ENCODE data around the gene NAALADL2. TPM values are rescaled to one million over a fixed set of nuclear protein-coding genes. Genes with fewer than 3 reads are reported as not detected.

Gene NAALADL2
- total RNA-seq, 1 donor = 13.4 TPM

DNA sequence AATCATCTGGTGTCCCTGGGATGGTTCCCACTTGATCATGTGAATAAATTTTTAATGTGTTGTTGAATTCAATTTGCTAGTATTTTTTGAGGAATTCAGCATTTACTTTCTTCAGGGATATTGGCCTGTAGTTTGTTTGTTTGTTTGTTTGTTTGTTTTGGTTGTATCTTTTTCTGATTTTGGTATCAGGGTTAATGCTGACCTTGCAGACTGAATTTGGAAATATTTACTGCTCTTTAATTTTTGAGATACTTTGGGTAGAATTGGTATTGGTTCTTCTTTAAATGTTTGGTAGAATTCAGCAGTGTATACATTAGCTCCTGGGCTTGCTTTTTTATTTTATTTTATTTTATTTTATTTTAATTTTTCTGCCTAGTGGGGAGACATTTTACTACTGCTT, 803.7 kb downstream of the NAALADL2 start:
- TF ChIP-seq, protein P1, sequence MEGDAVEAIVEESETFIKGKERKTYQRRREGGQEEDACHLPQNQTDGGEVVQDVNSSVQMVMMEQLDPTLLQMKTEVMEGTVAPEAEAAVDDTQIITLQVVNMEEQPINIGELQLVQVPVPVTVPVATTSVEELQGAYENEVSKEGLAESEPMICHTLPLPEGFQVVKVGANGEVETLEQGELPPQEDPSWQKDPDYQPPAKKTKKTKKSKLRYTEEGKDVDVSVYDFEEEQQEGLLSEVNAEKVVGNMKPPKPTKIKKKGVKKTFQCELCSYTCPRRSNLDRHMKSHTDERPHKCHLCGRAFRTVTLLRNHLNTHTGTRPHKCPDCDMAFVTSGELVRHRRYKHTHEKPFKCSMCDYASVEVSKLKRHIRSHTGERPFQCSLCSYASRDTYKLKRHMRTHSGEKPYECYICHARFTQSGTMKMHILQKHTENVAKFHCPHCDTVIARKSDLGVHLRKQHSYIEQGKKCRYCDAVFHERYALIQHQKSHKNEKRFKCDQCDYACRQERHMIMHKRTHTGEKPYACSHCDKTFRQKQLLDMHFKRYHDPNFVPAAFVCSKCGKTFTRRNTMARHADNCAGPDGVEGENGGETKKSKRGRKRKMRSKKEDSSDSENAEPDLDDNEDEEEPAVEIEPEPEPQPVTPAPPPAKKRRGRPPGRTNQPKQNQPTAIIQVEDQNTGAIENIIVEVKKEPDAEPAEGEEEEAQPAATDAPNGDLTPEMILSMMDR (IDR thresholded peaks at IDR 0.05; ENCODE audit: insufficient read depth, low read depth, low read length) = no peak
- H3K4me3 ChIP-seq (ENCODE audit: low read depth, low read length) = no peak overlapping the region
- DNase-seq (ENCODE audit: low read depth) = no peak

DNA sequence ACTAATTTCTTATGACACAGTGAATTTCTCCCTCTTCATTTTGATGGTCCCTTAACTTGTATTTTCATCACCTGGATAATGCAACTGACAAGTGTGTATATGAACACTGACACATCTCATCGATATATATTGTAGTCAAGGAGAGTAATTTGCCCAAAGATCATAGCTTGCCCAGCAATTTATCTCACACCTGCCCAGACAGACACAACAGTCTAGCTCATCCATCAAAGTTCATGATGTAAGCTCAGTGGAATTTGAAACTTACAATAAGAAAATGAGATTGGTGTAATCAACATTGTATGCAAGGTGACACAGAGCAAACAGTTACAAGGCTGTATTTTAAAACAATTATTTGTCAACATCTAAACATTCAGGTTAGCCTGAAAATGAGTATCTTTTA, 805.8 kb downstream of the NAALADL2 start:
- no peak for DNase-seq (ENCODE audit: low read depth)
- H3K4me3 ChIP-seq (ENCODE audit: low read depth, low read length) = no peak overlapping the region
- TF ChIP-seq, protein P1 (IDR thresholded peaks at IDR 0.05; ENCODE audit: insufficient read depth, low read depth, low read length) = no peak

DNA sequence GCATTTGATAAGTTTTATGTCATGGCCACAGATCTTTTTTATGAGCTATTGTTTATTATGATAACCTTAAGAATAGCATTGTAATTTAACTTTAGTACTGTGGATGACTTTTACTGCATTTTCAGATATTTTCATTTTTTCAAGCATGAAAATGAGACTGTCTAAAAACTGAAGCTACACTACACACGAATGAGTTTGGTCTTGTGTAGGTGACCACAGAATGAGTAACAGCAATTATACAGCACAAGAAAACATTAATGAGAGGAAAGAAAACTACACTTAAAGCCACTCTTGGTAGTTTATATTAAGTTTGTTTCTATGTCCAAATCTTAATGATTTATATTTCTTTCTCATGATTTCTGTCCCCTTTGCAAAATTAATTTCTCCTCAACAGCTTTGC, 809.2 kb downstream of the NAALADL2 start:
- H3K4me3 ChIP-seq (ENCODE audit: low read depth, low read length) = no peak overlapping the region
- no peak for DNase-seq (ENCODE audit: low read depth)
- TF ChIP-seq, protein P1 (IDR thresholded peaks at IDR 0.05; ENCODE audit: insufficient read depth, low read depth, low read length) = no peak

DNA sequence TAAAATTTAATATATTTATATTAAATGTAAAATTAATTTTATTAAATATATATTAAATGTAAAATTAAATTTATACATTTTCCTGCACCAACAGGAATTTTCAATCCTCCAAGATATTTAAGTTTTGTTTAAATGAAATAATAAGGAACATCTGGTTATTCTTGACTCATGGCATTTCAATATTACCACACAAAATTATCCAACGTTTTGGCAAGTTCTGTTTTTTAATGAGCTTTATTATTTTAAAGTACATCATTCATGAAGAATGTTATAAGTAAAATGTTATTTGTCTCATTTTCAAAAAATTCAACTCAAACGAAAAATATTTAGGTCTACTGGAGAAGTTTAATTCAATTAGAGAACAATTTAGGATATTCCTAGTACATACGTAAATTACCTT, 811.4 kb downstream of the NAALADL2 start:
- TF ChIP-seq, protein P1 (IDR thresholded peaks at IDR 0.05; ENCODE audit: insufficient read depth, low read depth, low read length) = no peak
- DNase-seq (ENCODE audit: low read depth) = no peak
- H3K4me3 ChIP-seq (ENCODE audit: low read depth, low read length) = no peak overlapping the region

DNA sequence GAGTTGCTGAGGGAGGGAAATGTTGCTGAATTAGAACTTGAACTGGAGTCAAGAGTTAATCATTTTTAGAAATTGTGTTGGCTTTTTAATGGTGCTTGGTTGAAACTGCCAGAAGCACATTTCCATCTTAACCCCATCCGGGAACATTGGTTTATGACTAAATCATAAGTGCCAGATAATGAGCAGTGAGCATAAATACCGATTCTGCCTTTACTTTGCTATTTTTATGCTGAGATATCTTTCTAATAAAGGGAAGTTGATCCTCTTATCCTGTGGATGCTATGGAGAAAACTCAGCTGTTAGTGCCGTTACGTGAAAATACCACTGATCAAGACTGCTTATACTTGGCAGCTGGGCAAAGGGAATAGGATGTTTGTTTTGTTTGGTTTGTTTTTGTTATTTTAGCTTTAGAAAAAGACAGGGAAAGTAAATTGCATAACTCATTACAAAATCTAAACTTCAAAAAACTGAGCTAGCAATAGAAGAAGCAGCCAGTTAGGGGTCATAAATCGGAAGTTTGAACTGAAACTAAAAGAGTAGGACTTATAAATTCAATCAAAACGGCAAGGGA, 813.1 kb downstream of the NAALADL2 start:
- TF ChIP-seq, protein P1 (IDR thresholded peaks at IDR 0.05; ENCODE audit: insufficient read depth, low read depth, low read length) = no peak
- peak; percentile 53 for DNase-seq (ENCODE audit: low read depth)
- H3K4me3 ChIP-seq (ENCODE audit: low read depth, low read length) = peak overlapping the region; percentile 37

DNA sequence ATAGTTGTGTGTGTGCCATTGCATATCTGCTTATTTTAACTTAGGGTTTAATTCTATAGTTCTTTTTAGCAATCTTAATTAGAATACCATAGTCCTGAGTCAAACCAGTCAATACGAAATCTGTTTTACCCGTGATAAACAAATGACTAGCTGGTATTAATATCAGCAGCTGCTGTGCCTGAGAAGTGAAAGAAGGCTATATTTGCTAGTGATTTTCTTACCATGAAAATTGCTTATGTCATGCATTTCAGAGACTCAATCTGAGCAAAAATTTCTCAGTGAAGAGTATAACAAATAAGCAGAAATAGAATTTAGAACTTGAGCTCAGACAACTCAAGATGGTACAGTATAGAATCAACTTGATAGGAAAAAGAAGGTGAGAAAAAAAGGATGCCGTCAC, 820.4 kb downstream of the NAALADL2 start:
- TF ChIP-seq, protein P1 (IDR thresholded peaks at IDR 0.05; ENCODE audit: insufficient read depth, low read depth, low read length) = no peak
- no peak for DNase-seq (ENCODE audit: low read depth)

DNA sequence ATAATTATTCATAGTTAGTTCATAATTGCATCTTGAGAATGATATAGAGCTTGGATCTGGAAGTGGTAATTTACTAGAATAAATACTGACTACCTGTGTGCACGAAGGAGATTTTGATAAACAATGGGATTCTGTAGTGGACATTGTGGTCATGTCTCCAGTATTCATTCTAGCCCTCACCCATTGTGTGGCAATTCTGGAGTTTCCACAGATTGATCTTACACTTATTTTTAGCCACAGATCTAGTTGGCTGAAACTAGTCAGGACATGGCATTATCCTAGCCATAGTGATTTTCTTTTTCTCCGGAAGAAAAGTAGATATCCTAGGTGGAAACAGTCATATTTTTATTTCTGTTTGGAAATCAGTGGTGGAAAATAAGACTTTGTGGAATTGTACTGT, 833.1 kb downstream of the NAALADL2 start:
- H3K4me3 ChIP-seq (ENCODE audit: low read depth, low read length) = no peak overlapping the region
- DNase-seq (ENCODE audit: low read depth) = no peak
- TF ChIP-seq, protein P1 (IDR thresholded peaks at IDR 0.05; ENCODE audit: insufficient read depth, low read depth, low read length) = no peak

More for the DNA sequence above, 820.4 kb downstream of the NAALADL2 start:
- no peak overlapping the region for H3K4me3 ChIP-seq (ENCODE audit: low read depth, low read length)

Measured in fibroblast of villous mesenchyme (primary cell).